ENCODE data around the gene SLC17A4. TPM values are rescaled to one million over a fixed set of nuclear protein-coding genes. Genes with fewer than 3 reads are reported as not detected.

Gene SLC17A4
- total and polyA plus RNA-seq, 10 of the 15 experiments (the other 5 are each of a cell fraction or from before 2014, with no cell fraction given), result not detected

DNA sequence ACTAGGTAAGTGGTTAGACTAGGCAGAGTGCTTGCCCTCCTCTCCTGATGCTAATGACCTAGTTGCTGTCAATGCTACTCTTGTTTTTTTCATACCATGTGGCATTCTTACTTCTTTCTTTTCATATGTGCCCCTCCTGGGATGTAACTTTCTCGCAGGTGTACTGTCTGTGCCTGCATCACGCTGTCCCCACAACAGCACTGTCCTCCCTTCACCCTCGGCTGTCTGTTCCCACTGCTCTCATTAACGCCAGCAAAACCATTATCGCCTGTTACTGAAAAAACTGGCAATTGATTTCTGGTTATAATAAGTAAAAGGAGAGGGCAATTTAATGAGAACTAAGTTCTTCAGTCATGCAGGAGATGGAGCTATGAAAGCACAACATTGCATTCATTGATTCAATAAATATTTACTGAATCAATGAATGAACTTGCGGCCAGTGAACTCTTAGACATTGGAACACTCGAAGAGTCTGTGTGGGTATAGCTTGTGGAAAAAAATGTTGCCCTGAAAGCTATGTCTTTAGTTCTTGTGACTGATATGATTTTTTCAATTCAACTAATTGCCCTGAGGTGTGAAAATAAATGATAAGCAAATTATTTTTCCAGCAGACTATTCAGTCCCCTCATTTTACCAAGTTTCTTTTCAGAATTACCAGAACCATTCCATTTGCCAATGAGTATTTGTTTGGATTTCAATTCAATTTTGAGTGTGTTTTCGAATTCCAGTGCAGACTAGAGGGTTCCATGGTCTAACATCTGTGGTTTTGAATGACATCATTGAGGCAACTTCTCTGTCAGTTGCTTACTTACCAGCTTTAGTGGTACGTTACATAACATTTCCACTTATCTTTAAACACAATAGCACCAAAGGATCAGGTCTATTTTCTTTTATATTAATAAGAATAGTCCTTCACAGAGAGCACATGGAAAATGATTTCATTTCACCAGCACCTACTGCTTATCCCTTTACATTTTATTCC is 2.1 kb downstream of the SLC17A4 start:
- H3K4me3 ChIP-seq, result no peak overlapping the region
- POLR2A ChIA-PET, result no interaction called here
- CTCF ChIA-PET, result interaction anchor here (0.6 kb wide), 1 partner anchor 146 kb away, joined by 3 read pairs; no protein-coding TSS in a partner anchor
- SMC1A ChIA-PET (ENCODE audit: uncharacterized antibody, unreplicated experiment), result interaction anchor here (0.6 to 1.0 kb wide), 2 partner anchors 32 to 246 kb away, joined by 3 read pairs; no protein-coding TSS in a partner anchor
- H3K79me2 ChIP-seq (ENCODE audit: control insufficient read depth, insufficient read depth, low read length), result no peaks in the 10 kb centered on the region
- 30% methylated on average over 9 of the region's 9 CpGs for WGBS (ENCODE audit: insufficient coverage, insufficient replicate concordance, low lambda C conversion rate, missing lambda C conversion rate)
- no peak overlapping the region for H3K4me2 ChIP-seq (ENCODE audit: control insufficient read depth, insufficient read depth)
- no peaks in the 10 kb centered on the region for H3K4me1 ChIP-seq (ENCODE audit: control insufficient read depth, insufficient read depth, low read length)
- H3K27me3 ChIP-seq (replicated peaks in 1 of 2; ENCODE audit: control insufficient read depth in 2 of 2, insufficient read depth in 2 of 2, low read length in 1 of 2), result peaks cover 0 to 2% of the 10 kb centered on the region in 2 experiments; a peak in 2 of 4 replicates
- RAD21 ChIA-PET (ENCODE audit: unreplicated experiment), result no interaction called here
- no peak for ATAC-seq
- no TSS peak for BruUV-seq (replicated peaks)
- H3K27ac ChIP-seq (ENCODE audit: control insufficient read depth, insufficient read depth), result no peak overlapping the region
- no peak overlapping the region for H3K9ac ChIP-seq (ENCODE audit: control insufficient read depth, insufficient read depth, low read length)
- intact Hi-C loops (cut with micrococcal nuclease; ENCODE audit: unreplicated experiment), result no loop called here
- no peaks in the 10 kb centered on the region for H3K9me3 ChIP-seq (replicated peaks; ENCODE audit: control insufficient read depth, insufficient read depth, low read length)
- no peaks in the 10 kb centered on the region for H3K36me3 ChIP-seq (ENCODE audit: control insufficient read depth in 2 of 2, insufficient read depth in 2 of 2, low read length in 1 of 2)
- no peaks in the 10 kb centered on the region for H4K20me1 ChIP-seq (ENCODE audit: control insufficient read depth, insufficient read depth)
- no peak for DNase-seq (ENCODE audit: low read depth, low spot score)
- H2AFZ ChIP-seq (ENCODE audit: control insufficient read depth, low read depth, low read length), result no peak overlapping the region
- in situ Hi-C loops (cut with MboI), result no loop called here
- no peak for FAIRE-seq
- TF ChIP-seq RELA (IDR thresholded peaks at IDR 0.05; ENCODE audit: borderline replicate concordance, partially characterized antibody), result no peak
- TF ChIP-seq ATF7 (IDR thresholded peaks at IDR 0.05; ENCODE audit: low read depth), result no peak
- no peak for TF ChIP-seq ZNF687 (IDR thresholded peaks at IDR 0.05)
- no peak for TF ChIP-seq NFXL1 (IDR thresholded peaks at IDR 0.05; ENCODE audit: borderline replicate concordance)
- TF ChIP-seq YY1 (IDR thresholded peaks at IDR 0.05; ENCODE audit: low read depth, low read length), result no peak
- TF ChIP-seq, protein P1, sequence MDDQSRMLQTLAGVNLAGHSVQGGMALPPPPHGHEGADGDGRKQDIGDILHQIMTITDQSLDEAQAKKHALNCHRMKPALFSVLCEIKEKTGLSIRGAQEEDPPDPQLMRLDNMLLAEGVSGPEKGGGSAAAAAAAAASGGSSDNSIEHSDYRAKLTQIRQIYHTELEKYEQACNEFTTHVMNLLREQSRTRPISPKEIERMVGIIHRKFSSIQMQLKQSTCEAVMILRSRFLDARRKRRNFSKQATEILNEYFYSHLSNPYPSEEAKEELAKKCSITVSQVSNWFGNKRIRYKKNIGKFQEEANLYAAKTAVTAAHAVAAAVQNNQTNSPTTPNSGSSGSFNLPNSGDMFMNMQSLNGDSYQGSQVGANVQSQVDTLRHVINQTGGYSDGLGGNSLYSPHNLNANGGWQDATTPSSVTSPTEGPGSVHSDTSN (IDR thresholded peaks at IDR 0.05; ENCODE audit: insufficient replicate concordance, low read depth, low read length), result no peak
- no peak for TF ChIP-seq CHD4 (IDR thresholded peaks at IDR 0.05)
- no peak for TF ChIP-seq KLF5 (IDR thresholded peaks at IDR 0.05; ENCODE audit: partially characterized antibody)
- TF ChIP-seq, protein P2, sequence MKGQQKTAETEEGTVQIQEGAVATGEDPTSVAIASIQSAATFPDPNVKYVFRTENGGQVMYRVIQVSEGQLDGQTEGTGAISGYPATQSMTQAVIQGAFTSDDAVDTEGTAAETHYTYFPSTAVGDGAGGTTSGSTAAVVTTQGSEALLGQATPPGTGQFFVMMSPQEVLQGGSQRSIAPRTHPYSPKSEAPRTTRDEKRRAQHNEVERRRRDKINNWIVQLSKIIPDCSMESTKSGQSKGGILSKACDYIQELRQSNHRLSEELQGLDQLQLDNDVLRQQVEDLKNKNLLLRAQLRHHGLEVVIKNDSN (IDR thresholded peaks at IDR 0.05; ENCODE audit: borderline replicate concordance, extremely low read length, insufficient read depth, low read depth, low read length), result no peak
- no peak for TF ChIP-seq TCF3 (IDR thresholded peaks at IDR 0.05; ENCODE audit: borderline replicate concordance, insufficient read depth, low read depth, low read length)
- TF ChIP-seq, protein P3, sequence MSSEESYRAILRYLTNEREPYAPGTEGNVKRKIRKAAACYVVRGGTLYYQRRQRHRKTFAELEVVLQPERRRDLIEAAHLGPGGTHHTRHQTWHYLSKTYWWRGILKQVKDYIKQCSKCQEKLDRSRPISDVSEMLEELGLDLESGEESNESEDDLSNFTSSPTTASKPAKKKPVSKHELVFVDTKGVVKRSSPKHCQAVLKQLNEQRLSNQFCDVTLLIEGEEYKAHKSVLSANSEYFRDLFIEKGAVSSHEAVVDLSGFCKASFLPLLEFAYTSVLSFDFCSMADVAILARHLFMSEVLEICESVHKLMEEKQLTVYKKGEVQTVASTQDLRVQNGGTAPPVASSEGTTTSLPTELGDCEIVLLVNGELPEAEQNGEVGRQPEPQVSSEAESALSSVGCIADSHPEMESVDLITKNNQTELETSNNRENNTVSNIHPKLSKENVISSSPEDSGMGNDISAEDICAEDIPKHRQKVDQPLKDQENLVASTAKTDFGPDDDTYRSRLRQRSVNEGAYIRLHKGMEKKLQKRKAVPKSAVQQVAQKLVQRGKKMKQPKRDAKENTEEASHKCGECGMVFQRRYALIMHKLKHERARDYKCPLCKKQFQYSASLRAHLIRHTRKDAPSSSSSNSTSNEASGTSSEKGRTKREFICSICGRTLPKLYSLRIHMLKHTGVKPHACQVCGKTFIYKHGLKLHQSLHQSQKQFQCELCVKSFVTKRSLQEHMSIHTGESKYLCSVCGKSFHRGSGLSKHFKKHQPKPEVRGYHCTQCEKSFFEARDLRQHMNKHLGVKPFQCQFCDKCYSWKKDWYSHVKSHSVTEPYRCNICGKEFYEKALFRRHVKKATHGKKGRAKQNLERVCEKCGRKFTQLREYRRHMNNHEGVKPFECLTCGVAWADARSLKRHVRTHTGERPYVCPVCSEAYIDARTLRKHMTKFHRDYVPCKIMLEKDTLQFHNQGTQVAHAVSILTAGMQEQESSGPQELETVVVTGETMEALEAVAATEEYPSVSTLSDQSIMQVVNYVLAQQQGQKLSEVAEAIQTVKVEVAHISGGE (CRISPR knock-in tag; IDR thresholded peaks at IDR 0.05), result no peak
- no peak for TF ChIP-seq RUNX3 (IDR thresholded peaks at IDR 0.05; ENCODE audit: low read length)

Data from GM12878 (cell line).